Right lobe of liver (tissue), 4 donors: ENCODE data around the gene FRAT2.

Source experiments
- POLR2A ChIP-seq: fragments of 450-650 bp; IDR thresholded peaks from one replicate; pipeline ENCODE4 v1.6.1; 2017; ENCODE audit warnings: antibody characterized with exemption, mild to moderate bottlenecking
- TF ChIP-seq, protein P1 (sequence below), 4 donors: fragments of 200-600 bp in 3 of 4; fragments of 450-650 bp in 1 of 4; IDR thresholded peaks; one replicate each; pipeline versions ENCODE4 v1.5.1 to v1.8.0; 2016 to 2022; ENCODE audit warnings: antibody characterized with exemption in 4 of 4, mild to moderate bottlenecking in 2 of 4
- donor health status: DM: no; HTN: no; CAD: no.
- donor health status: DM: no; HTN: no; CAD: no.
- donor health status: DM: no; HTN: yes; CAD: no.

DNA sequence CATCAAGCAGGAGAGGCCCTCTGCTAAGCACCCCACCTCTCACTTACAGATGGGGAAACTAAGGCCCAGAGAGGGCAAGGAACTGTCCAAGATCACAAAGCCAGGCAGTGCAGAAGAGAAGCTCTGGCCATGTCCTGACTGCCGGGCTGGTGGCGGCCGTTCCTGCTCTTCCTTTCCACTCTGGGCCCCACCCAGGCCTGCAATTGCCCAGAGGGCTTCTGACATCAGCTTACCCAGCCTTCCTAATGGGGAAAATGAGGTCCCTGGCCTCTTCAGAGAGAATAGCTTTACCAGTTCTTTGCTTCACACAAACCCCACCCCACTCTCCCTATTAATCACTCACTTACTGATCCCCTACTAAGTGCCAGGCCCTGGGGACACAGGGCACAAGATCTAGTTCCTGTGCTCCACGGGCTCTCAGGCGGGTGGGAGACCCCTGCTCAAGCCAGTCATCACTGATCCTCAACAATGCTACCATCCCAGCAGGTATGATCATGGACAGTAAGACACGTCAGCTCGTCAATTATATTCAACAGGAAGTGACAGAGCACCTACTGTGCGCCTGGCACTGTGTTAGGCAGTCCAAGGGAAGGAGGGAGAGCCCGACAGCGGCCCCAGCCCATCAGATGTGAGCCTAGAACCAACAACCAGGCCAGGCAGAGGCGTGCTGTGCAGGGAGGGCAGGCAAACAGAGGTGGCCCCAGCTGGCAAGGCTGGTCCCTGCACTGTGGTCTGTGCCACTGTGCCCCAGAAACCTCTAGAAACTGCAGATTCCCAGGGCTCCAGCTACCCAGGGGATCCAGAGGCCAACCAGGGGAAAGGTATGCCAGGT lies 26.4 kb upstream of the FRAT2 start:
- TF ChIP-seq, protein P1, sequence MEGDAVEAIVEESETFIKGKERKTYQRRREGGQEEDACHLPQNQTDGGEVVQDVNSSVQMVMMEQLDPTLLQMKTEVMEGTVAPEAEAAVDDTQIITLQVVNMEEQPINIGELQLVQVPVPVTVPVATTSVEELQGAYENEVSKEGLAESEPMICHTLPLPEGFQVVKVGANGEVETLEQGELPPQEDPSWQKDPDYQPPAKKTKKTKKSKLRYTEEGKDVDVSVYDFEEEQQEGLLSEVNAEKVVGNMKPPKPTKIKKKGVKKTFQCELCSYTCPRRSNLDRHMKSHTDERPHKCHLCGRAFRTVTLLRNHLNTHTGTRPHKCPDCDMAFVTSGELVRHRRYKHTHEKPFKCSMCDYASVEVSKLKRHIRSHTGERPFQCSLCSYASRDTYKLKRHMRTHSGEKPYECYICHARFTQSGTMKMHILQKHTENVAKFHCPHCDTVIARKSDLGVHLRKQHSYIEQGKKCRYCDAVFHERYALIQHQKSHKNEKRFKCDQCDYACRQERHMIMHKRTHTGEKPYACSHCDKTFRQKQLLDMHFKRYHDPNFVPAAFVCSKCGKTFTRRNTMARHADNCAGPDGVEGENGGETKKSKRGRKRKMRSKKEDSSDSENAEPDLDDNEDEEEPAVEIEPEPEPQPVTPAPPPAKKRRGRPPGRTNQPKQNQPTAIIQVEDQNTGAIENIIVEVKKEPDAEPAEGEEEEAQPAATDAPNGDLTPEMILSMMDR (IDR thresholded peaks at IDR 0.05) = no peak
- no peak for TF ChIP-seq POLR2A
